Activated CD8-positive, alpha-beta memory T cell treated with anti-CD3 and anti-CD28 coated beads, Interleukin-2, amount 50 U/mL, for 48 hours (primary cell): Measurements from ENCODE around the gene HOXA6.

Experiments
- DNase-seq: peaks from one replicate; pipeline ENCODE4 v3.0.0-alpha.2; 2020

The HOXA6 gene

DNA sequence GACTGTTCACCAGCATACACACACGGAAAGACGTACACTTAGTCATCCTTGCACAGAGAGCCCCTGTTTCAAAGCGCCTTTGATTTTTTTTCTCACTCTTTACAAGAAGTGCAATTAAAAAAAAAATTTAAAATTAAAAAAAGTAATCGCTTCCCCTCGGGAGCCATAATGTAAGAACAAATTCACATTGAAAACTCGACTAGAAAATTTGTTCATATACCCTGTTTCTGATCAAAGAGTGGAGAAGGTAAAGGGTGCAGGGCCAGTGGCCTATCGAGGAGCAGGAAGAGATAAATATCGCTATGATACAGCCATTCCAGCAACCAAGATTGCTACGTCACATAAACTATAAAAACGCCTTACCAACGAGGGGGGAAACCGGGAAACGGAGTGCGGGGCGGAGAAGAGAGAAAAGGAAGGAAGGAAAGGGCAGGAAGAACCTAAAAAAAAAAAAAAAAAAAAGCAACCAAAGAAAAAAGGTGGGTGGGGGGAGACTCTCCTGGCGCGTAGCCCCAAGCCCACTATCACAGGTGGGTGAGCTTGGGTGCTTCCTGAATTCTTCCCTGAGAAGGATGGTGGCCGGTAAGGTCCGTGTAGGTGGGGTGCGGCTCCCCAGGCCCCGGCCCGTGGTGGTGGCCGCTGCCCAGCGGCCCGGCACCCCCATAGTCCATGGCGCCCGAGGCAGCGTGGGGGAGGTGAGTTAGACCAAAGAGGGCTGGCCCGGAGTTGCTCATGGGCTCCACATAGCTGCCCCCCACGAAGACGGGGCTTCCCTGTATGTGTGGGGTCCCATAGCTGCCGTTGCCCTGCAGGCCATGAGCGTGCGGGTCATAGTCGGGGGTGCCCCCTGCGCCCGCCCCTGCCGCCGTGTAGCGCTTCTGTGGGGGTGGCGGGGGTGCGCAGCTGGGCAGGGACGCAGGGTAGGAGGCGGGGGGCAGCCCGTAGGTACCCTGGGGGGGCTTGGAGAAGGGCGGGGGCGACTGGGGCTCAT lies 39.9 kb downstream of the HOXA6 start:
- peak; percentile 33 for DNase-seq

DNA sequence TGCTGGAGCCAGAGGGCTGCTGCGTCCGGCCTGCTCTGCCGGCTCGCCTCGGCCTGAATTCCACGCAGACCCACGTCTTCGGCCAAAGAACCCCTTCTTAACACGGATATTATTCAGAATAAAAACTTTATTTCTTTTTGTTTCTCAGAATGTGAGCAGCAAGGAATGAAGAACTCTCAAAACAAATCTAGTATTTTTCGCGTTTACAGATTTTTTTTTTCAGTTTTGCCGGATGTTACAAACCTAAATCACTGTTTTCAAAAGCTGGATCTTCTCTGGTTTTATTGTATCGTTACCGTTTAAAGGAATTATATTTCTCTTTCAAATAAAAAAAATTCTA lies 40.7 kb downstream of the HOXA6 start:
- no peak for DNase-seq

DNA sequence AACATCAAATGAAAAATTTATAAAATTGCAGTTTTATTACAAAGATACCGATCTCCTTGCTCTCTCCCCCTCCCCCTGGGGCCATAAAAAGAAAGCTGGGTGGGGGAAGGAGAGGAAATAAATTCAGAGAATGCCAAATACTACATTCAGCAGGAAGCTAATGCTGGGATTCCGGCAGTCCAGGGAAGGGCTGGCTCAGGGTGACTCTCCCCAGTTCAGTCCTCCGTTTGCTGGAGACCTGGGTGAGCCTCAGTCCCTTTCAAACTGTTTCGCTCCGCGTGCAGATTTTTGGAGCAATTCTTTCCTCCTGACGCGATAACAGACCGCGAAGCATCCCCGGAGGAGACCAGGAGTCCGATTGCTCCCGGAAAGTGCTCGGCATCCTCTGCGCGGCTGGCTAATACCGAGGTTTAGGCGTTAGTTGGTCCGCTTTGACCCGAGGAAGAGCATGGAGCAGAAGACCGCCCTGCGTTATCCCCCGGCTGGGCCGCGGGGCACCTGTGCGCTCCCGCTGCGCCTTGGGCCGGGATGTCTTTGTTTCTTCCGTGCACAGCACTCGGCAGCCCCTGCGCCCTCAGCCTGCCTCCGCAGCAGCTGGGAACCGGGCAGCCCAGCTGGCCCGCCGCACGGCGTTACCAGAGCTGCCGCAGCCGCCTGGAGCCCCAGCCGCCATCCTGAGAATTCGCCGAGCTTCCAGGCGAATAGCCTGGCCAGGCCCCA lies 41.2 kb downstream of the HOXA6 start:
- DNase-seq = no peak

- DNase-seq = no peak
These were observed 42.1 kb downstream of the HOXA6 start for GRCh38 chr7:27105301-27106031.

- peak; percentile 18 for DNase-seq
These were observed 43.1 kb downstream of the HOXA6 start for GRCh38 chr7:27104341-27105058.

- DNase-seq = peak; percentile 35
These were observed 43.9 kb downstream of the HOXA6 start for GRCh38 chr7:27103489-27104226.

DNA sequence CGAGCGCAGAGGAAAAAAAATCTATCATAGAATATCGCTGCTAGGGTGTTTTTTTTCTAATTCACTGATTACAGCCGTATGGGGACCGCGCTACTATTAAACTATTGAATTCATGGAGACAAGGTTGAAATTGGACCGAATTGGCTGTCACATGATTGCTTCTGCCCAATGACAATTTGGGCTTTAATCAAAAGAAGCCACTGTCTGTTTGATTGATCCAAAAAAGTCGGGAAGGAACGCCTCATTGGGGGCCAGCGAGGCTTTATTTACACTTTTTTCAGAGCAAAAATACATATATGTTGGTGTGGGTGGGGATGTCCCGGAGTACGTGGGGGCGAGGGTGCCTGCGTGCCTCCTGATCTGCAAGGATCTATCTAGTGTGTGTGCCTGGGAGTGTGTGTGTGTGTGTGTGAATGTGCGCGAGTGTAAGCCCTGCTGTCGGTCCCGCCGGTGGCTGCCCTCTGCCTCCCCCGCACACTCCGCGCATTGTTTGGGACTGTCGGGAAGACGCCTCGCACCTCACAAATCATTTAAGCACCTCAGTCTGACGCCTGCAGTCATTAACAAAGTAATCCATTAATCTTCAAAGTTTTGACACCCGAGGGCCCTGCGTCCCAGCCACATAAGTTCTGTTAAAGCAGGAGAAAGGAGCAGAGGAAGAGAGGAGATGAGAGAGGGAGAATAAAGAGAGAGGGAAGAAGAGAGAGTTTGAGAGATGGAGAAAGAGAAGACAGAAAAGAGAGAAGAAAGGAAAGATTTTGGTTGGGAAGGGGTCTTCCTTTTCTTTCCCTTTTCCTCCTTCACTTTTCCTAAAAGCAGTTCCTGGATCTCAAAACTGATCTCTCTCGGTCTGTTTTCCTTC lies 44.8 kb downstream of the HOXA6 start, which contains the start of gene HOXA2:
Gene HOXA2, minus strand, starts transcription at position 103 of the 862 bp plus-strand sequence. CDS start 183 bp downstream, outside the sequence.
- no peak for DNase-seq

GRCh38 chr7:27101957-27102580 lies 45.5 kb downstream of the HOXA6 start:
- no peak for DNase-seq

DNA sequence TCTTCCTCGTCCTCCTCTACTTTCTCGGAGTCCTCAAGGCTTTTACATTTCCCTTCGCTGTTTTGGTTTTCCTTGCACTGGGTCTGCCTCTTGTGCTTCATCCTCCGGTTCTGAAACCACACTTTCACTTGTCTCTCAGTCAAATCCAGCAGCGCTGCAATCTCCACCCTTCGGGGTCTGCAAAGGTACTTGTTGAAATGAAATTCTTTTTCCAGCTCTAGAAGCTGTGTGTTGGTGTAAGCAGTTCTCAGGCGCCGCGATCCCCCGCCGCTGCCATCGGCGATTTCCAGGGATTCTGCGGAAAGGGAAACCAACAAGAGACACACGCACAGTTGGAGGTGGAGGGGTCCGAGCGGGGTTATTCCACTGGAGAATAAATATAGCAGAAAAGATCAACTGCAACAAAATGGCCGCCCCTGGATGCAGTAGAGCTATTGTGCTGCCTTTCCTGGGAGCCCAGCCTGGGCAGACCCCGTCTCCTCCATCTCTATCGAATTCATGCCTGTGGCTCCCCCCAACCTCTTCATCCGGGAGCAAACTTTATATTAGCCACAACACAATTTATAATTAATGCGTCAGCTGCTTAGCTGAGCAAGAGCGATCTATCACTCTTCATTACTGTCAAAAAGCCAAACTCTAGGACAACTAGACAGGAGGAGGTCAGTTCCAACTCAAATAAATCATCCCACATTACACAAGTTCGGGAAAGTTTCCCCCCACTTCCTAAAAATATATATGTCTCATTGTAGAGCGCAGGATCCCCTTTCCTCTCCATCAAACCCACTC lies 46.2 kb downstream of the HOXA6 start:
- no peak for DNase-seq

DNA sequence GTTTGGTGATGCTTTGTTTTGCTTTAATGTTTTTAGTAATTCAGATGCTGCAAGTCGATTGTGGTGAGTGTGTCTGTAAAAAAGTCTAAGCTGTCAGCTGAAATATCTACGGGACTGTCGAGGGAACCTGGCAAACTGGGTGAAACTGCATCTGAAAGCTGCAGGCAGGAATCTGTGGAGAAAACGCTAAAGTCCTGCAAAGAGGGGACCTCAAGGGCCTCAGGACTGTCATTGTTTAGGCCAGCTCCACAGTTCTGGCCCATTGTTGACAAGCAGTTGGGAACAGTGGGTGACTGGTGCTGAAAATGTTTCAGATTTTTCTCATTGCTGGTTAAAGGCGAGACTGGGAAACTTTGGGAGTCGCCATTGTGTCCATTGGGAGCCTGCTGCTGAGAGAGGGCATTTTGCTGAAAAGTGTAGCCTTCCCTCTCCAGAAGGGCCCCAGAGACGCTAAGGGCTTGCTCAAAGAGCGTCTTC lies 46.8 kb downstream of the HOXA6 start:
- DNase-seq = no peak

GRCh38 chr7:27099453-27100370 lies 47.9 kb downstream of the HOXA6 start:
- DNase-seq = no peak

- no peak for DNase-seq
These were observed 48.8 kb downstream of the HOXA6 start for GRCh38 chr7:27098578-27099451.

GRCh38 chr7:27097686-27098577 lies 49.6 kb downstream of the HOXA6 start:
- no peak for DNase-seq

DNA sequence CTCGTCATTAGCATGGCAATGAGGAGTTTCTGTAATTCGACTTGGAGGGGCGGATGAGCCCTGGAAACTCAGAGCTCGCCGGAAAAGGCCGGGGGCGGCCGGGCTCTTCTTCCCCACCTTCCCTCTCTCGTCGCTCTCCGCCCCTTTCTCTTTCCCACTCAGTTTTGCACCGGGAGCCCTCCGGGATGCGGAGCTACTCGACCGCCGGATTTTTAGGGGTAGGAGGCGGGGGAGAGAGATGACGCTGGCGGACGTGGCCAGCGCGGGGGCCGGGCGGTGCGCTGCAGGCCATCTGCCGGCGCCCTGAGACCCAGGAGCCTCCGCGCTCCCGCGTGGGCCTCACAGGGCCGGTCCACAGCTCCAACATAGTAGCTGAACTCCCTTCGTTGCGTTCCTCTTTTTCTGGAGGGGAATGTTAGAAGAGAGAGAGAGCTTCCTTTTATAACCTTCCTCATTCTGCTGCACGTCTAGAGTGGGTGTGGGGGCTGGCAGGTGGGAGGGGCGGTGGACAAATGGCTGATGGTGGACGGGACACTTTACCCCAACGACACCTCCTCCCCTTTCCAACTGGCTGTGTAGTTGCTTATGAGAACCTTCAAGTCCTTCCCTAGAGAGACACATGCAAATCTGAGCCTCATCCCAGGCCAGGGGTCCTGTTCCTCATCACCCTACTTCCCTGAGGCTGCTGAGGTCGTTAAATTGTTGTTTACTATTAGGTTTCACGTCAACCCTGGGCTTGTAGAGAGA lies 50.6 kb downstream of the HOXA6 start:
- DNase-seq = no peak
